Prostate gland (tissue), 2 donors: Measurements from ENCODE around the gene MRPL54.

Source experiments
- CTCF ChIP-seq, 4 experiments: fragments of 200-600 bp in 2 of 4; fragments of 450-650 bp in 2 of 4; sonication (generic) in 2 of 4; IDR thresholded peaks; 1 replicate in 3 of 4; 2 replicates in 1 of 4; pipeline ENCODE4 v1.5.1; 2016 to 2019; ENCODE audit warnings: antibody characterized with exemption in 4 of 4, mild to moderate bottlenecking in 2 of 4, moderate library complexity in 2 of 4
- POLR2A ChIP-seq: fragments of 450-650 bp; IDR thresholded peaks from one replicate; pipeline ENCODE4 v1.6.1; 2016; ENCODE audit warnings: antibody characterized with exemption, mild to moderate bottlenecking
- POLR2AphosphoS5 ChIP-seq: sonication (generic); formaldehyde crosslinking; IDR thresholded peaks from one replicate; pipeline ENCODE4 v1.6.1; 2017; ENCODE audit warnings: antibody characterized with exemption

GRCh38 chr19:3723883-3724282, 38.6 kb upstream of the MRPL54 start:
- TF ChIP-seq POLR2A (no peak), CTCF (IDR thresholded peaks at IDR 0.05) (no peak), POLR2AphosphoS5 (no peak)
